ENCODE data around the gene TNC.

- TF ChIP-seq CTCF (IDR thresholded peaks at IDR 0.05), result no peak
- TF ChIP-seq USF2 (IDR thresholded peaks at IDR 0.05; ENCODE audit: borderline replicate concordance, low read depth, low read length), result no peak
- no peak for TF ChIP-seq POLR2AphosphoS5 (IDR thresholded peaks at IDR 0.05; ENCODE audit: low read depth, low read length)
- TF ChIP-seq MXI1 (IDR thresholded peaks at IDR 0.05; ENCODE audit: low read depth, low read length), result no peak
- no peak for TF ChIP-seq YY1 (IDR thresholded peaks at IDR 0.05; ENCODE audit: low read depth)
- no peak for TF ChIP-seq SMC3 (IDR thresholded peaks at IDR 0.05; ENCODE audit: low read depth, low read length)
- TF ChIP-seq TCF12 (IDR thresholded peaks at IDR 0.05), result no peak
Observed at GRCh38 chr9:115039516-115040120, 78.3 kb downstream of the TNC start.

All from SK-N-SH (cell line).